ENCODE measurements around the gene OS9. TPM values are rescaled to one million over a fixed set of nuclear protein-coding genes. Genes with fewer than 3 reads are reported as not detected.
"Not testable (repeated sequence)": the region's sequence is repeated elsewhere in the genome, so short reads cannot be mapped to it uniquely, and the experiment has no call there.

OS9 gene
- total RNA-seq, 2 experiments from 2014 or later = 108 to 112 TPM

DNA sequence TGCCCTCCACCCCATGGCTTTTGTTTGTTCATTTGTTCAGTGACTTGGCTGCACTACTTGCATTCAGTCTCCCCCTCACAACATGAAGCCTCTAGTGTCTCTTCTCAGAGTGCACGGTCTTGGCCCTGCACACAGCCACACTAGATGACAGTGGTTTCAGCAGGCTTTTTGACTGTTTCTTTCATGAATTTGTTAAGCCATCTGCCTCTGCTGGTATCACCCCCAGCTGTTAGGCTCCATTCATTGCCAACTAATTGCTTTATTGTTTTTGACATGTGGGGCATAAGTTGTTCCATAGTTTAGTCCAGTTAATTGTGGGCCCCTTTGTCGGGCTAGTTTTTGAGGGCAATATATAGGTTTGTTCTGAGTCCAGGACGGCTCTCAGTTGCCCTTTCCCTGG, 18.8 kb downstream of the OS9 start:
- H3K4me1 ChIP-seq (ENCODE audit: insufficient read depth, low read length) = no peaks in the 10 kb centered on the region
- no peak for ATAC-seq (ENCODE audit: poor library complexity)
- Mint-ChIP-seq H3K27ac (no peak overlapping the region), H3K9me3 (no peaks in the 10 kb centered on the region), H3K27me3 (no peaks in the 10 kb centered on the region), H3K4me1 (ENCODE audit: low read depth) (peaks cover 5% of the 10 kb centered on the region), H3K36me3 (ENCODE audit: low read depth) (peaks cover 73% of the 10 kb centered on the region), H3K4me3 (no peak overlapping the region)
- H3K36me3 ChIP-seq (ENCODE audit: insufficient read depth, low read length) = peaks cover 55% of the 10 kb centered on the region
- CTCF ChIA-PET = no interaction called here
- no peak overlapping the region for H3K27ac ChIP-seq (ENCODE audit: low read depth in 1 of 2, low read length in 2 of 2)
- POLR2A ChIA-PET = no interaction called here
- no peaks in the 10 kb centered on the region for H3K27me3 ChIP-seq (ENCODE audit: control insufficient read depth in 1 of 2, insufficient read depth in 2 of 2, low read length in 2 of 2)
- no peak for TF ChIP-seq CTCF (IDR thresholded peaks at IDR 0.05)
- intact Hi-C loops (cut with DNase I, micrococcal nuclease) = no loop called here
- H3K4me3 ChIP-seq (ENCODE audit: low read length) = no peak overlapping the region
- DNase-seq = no peak
- no peaks in the 10 kb centered on the region for H3K9me3 ChIP-seq (ENCODE audit: control insufficient read depth in 1 of 2, insufficient read depth in 1 of 2, low read length in 2 of 2)

GRCh38 chr12:57713209-57713608, 19.3 kb downstream of the OS9 start:
- Histone ChIP-seq H3K36me3 (ENCODE audit: insufficient read depth, low read length) (peaks cover 60% of the 10 kb centered on the region), H3K27ac (ENCODE audit: low read depth in 1 of 2, low read length in 2 of 2) (no peak overlapping the region), H3K4me1 (ENCODE audit: insufficient read depth, low read length) (no peaks in the 10 kb centered on the region), H3K4me3 (ENCODE audit: low read length) (no peak overlapping the region), H3K9me3 (ENCODE audit: control insufficient read depth in 1 of 2, insufficient read depth in 1 of 2, low read length in 2 of 2) (no peaks in the 10 kb centered on the region), H3K27me3 (ENCODE audit: control insufficient read depth in 1 of 2, insufficient read depth in 2 of 2, low read length in 2 of 2) (no peaks in the 10 kb centered on the region)
- peaks cover 5% of the 10 kb centered on the region for H3K4me1 Mint-ChIP-seq (ENCODE audit: low read depth)
- H3K4me3 Mint-ChIP-seq = no peak overlapping the region
- no peaks in the 10 kb centered on the region for H3K9me3 Mint-ChIP-seq
- no peaks in the 10 kb centered on the region for H3K27me3 Mint-ChIP-seq
- no peak overlapping the region for H3K27ac Mint-ChIP-seq
- no peak for TF ChIP-seq CTCF (IDR thresholded peaks at IDR 0.05)
- CTCF ChIA-PET = no interaction called here
- DNase-seq (no peak), ATAC-seq (ENCODE audit: poor library complexity) (no peak)
- H3K36me3 Mint-ChIP-seq (ENCODE audit: low read depth) = peaks cover 77% of the 10 kb centered on the region
- intact Hi-C loops (cut with DNase I, micrococcal nuclease) = no loop called here
- POLR2A ChIA-PET = interaction anchor here (0.6 kb wide), 1 partner anchor 1143 kb away, joined by 3 read pairs; no protein-coding TSS in a partner anchor

DNA sequence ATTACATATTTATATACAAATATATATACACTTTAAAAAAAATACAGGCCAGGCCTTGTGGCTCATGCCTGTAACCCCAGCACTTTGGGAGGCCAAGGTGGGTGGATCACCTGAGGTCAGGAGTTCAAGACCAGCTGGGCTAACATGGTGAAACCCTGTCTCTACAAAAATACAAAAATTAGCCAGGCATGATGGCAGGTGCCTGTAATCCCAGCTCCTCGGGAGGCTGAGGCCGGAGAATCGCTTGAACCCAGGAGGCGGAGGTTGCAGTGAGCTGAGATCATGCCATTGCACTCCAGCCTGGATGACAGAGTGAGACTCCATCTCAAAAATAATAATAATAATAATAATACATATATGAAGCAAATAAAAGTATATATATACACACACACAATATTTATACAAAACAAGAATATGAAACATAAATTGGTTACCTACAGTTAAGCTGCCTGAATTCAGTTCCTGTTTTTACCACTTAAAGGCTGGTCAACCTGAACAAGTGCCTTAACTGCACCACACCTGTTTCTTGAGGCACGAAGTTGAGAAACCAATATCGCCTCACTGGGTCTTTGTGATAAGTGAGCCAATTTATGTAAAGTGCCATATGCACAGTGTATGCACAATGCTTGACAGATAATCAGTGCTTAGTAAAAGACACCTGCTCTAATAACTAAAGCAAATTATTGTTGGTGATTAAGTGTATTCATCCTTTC, 21.3 kb downstream of the OS9 start:
- peaks cover 77% of the 10 kb centered on the region for H3K36me3 Mint-ChIP-seq (ENCODE audit: low read depth)
- H3K4me1 ChIP-seq (ENCODE audit: insufficient read depth, low read length); H3K4me1 Mint-ChIP-seq (ENCODE audit: low read depth); CTCF ChIA-PET; DNase-seq; H3K4me3 Mint-ChIP-seq; H3K27ac ChIP-seq (ENCODE audit: low read depth in 1 of 2, low read length in 2 of 2); H3K9me3 ChIP-seq (ENCODE audit: control insufficient read depth in 1 of 2, insufficient read depth in 1 of 2, low read length in 2 of 2); H3K27me3 ChIP-seq (ENCODE audit: control insufficient read depth in 1 of 2, insufficient read depth in 2 of 2, low read length in 2 of 2); H3K4me3 ChIP-seq (ENCODE audit: low read length); POLR2A ChIA-PET; H3K9me3 Mint-ChIP-seq; intact Hi-C loops (cut with DNase I, micrococcal nuclease); H3K27ac Mint-ChIP-seq; H3K27me3 Mint-ChIP-seq; ATAC-seq (ENCODE audit: poor library complexity): not testable (repeated sequence)
- H3K36me3 ChIP-seq (ENCODE audit: insufficient read depth, low read length) = peaks cover 73% of the 10 kb centered on the region

DNA sequence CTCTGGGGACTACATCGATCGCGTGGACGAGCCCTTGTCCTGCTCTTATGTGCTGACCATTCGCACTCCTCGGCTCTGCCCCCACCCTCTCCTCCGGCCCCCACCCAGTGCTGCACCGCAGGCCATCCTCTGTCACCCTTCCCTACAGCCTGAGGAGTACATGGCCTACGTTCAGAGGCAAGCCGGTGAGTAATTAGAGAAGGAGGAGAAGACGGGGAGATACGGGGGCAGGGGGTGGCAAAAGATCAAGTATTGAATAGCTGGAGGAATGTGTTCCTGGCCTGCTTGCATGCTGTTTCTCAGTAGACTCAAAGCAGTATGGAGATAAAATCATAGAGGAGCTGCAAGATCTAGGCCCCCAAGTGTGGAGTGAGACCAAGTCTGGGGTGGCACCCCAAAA, 21.9 kb downstream of the OS9 start:
- no peak for TF ChIP-seq CTCF (IDR thresholded peaks at IDR 0.05)
- no peaks in the 10 kb centered on the region for H3K9me3 Mint-ChIP-seq
- H3K4me3 Mint-ChIP-seq = no peak overlapping the region
- H3K27ac ChIP-seq (ENCODE audit: low read depth in 1 of 2, low read length in 2 of 2) = no peak overlapping the region
- H3K4me3 ChIP-seq (ENCODE audit: low read length) = no peak overlapping the region
- POLR2A ChIA-PET = no interaction called here
- H3K4me1 Mint-ChIP-seq (ENCODE audit: low read depth) = peaks cover 6% of the 10 kb centered on the region
- H3K27ac Mint-ChIP-seq = no peak overlapping the region
- DNase-seq (no peak), ATAC-seq (ENCODE audit: poor library complexity) (no peak)
- peaks cover 77% of the 10 kb centered on the region for H3K36me3 Mint-ChIP-seq (ENCODE audit: low read depth)
- no peaks in the 10 kb centered on the region for H3K27me3 ChIP-seq (ENCODE audit: control insufficient read depth in 1 of 2, insufficient read depth in 2 of 2, low read length in 2 of 2)
- H3K4me1 ChIP-seq (ENCODE audit: insufficient read depth, low read length) = no peaks in the 10 kb centered on the region
- H3K9me3 ChIP-seq (ENCODE audit: control insufficient read depth in 1 of 2, insufficient read depth in 1 of 2, low read length in 2 of 2) = no peaks in the 10 kb centered on the region
- CTCF ChIA-PET = no interaction called here
- peaks cover 74% of the 10 kb centered on the region for H3K36me3 ChIP-seq (ENCODE audit: insufficient read depth, low read length)
- no peaks in the 10 kb centered on the region for H3K27me3 Mint-ChIP-seq
- intact Hi-C loops (cut with DNase I, micrococcal nuclease) = no loop called here
